Mammary microvascular endothelial cell (primary cell): ENCODE results near the gene ATP1B3. TPM values are rescaled to one million over a fixed set of nuclear protein-coding genes. Genes with fewer than 3 reads are reported as not detected.

Source experiments
- total RNA-seq: library from RNA; depleted of rRNA; stranded (reverse); fragments of >200 nt; gene quantifications from 2 replicates; pipeline ENCODE4 v1.2.3, GENCODE V29; 2015

The ATP1B3 gene
- total RNA-seq, result 184 and 190 TPM in 2 replicates

GRCh38 chr3:141876381-141876890 lies at the start of gene ATP1B3:
ATP1B3 (plus strand) TSS chr3:141876643; CDS start chr3:141876802, 159 bp downstream.

Other genes with a start within 250 kb of the ATP1B3 start
- 208 and 220 TPM in 2 replicates for gene RNF7, start 138.3 kb upstream of the ATP1B3 start, total RNA-seq
- gene GRK7, start 113.2 kb upstream of the ATP1B3 start, total RNA-seq, result not detected in 2 replicates